Tibial nerve (tissue), 3 donors: ENCODE measurements around the gene CIROP.

ENCODE experiments used
- POLR2A ChIP-seq, 2 donors: fragments of 450-650 bp; IDR thresholded peaks; one replicate each; pipeline ENCODE4 v1.6.1; 2017; ENCODE audit warnings: antibody characterized with exemption in 2 of 2, mild to moderate bottlenecking in 2 of 2, moderate library complexity in 2 of 2
- TF ChIP-seq, protein P1 (sequence below), 5 experiments: fragments of 200-600 bp in 3 of 5; fragments of 450-650 bp in 2 of 5; sonication (generic) in 3 of 5; IDR thresholded peaks; one replicate each; pipeline ENCODE4 v1.5.1; 2016 to 2019; ENCODE audit warnings: antibody characterized with exemption in 5 of 5, mild to moderate bottlenecking in 3 of 5, moderate library complexity in 2 of 5

DNA sequence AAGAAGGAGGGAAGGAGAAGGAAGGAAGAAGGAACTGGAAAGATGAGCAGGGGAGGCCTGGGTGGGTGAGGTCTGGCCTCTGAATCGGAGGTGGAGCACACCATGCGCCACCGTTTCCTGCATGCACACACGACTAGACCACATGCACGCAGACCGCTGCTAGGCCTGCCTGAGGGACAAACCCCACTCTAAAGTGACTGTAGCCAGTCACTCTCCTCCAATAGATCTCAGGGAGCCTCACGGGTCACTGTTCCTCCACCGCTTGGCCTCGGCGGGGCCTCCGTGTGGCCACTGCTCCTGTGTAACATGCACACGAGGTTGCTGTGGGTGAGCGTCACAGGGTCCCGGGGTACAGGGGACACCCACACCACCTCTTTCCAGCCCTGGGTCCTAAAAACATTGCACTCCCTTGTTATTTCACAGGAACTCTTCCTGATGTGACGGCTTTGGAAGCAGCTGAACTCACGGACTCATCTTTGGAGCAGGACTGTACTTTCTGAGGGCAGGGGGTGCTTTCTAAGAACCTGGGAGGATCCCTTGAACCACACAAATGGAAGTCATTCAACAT lies 31.9 kb upstream of the CIROP start:
- TF ChIP-seq, protein P1, sequence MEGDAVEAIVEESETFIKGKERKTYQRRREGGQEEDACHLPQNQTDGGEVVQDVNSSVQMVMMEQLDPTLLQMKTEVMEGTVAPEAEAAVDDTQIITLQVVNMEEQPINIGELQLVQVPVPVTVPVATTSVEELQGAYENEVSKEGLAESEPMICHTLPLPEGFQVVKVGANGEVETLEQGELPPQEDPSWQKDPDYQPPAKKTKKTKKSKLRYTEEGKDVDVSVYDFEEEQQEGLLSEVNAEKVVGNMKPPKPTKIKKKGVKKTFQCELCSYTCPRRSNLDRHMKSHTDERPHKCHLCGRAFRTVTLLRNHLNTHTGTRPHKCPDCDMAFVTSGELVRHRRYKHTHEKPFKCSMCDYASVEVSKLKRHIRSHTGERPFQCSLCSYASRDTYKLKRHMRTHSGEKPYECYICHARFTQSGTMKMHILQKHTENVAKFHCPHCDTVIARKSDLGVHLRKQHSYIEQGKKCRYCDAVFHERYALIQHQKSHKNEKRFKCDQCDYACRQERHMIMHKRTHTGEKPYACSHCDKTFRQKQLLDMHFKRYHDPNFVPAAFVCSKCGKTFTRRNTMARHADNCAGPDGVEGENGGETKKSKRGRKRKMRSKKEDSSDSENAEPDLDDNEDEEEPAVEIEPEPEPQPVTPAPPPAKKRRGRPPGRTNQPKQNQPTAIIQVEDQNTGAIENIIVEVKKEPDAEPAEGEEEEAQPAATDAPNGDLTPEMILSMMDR (IDR thresholded peaks at IDR 0.05): no peak
- no peak for TF ChIP-seq POLR2A (IDR thresholded peaks at IDR 0.05)
